ENCODE measurements around the gene MRC1. TPM values are rescaled to one million over a fixed set of nuclear protein-coding genes. Genes with fewer than 3 reads are reported as not detected.
A peak's percentile ranks its signal among the peaks of the same experiment; 100 is the strongest.

The MRC1 gene
- total and polyA plus RNA-seq, 2 of the 8 experiments (the other 6 are each of a cell fraction or from before 2014, with no cell fraction given): 0.03 to 0.06 TPM

- no peak overlapping the region for H3K9ac ChIP-seq (replicated peaks in 1 of 4; ENCODE audit: extremely low read depth in 1 of 4, low read depth in 3 of 4, low read length in 3 of 4)
- H3K4me2 ChIP-seq (ENCODE audit: insufficient read depth in 1 of 2, low read depth in 2 of 2, low read length in 2 of 2): no peak overlapping the region
- peaks cover 0 to 2% of the 10 kb centered on the region in 2 experiments for H4K20me1 ChIP-seq (replicated peaks in 1 of 2; ENCODE audit: control insufficient read depth in 1 of 2, insufficient read depth in 2 of 2, low read length in 2 of 2)
- no peak overlapping the region for H4K5ac ChIP-seq (ENCODE audit: insufficient read length, low read depth, low read length)
- H4K8ac ChIP-seq (ENCODE audit: extremely low read depth, insufficient read depth, low read length): no peak overlapping the region
- ChIA-PET CTCF (ENCODE audit: partially characterized antibody) (interaction anchor here (0.7 to 1.4 kb wide), 2 partner anchors 20 to 427 kb away, joined by 3 to 6 read pairs; no protein-coding TSS in a partner anchor), POLR2A (ENCODE audit: partially characterized antibody) (no interaction called here)
- H2BK5ac ChIP-seq (ENCODE audit: low read depth, low read length): no peak overlapping the region
- no peaks in the 10 kb centered on the region for H3K9me3 ChIP-seq (ENCODE audit: insufficient read depth in 2 of 2, low read depth in 1 of 2, low read length in 1 of 2)
- no peaks in the 10 kb centered on the region for H3K4me1 ChIP-seq (replicated peaks in 1 of 4; ENCODE audit: control insufficient read depth in 3 of 4, insufficient read depth in 4 of 4, low read length in 3 of 4)
- WGBS, 2 experiments (ENCODE audit: extremely low coverage in 1 of 2, insufficient coverage in 1 of 2, insufficient read length in 1 of 2, insufficient replicate concordance in 2 of 2, low coverage in 1 of 2, low lambda C conversion rate in 2 of 2, missing lambda C conversion rate in 1 of 2): 79% methylated on average over 7 of the region's 7 CpGs; no CpG with 5 or more reads in 1 of the 2 experiments
- FAIRE-seq (no peak), DNase-seq (ENCODE audit: low read depth in 1 of 2, low spot score in 2 of 2) (no peak)
- H4K91ac ChIP-seq (replicated peaks; ENCODE audit: insufficient read length, low read length): no peak overlapping the region
- no peaks in the 10 kb centered on the region for H3K36me3 ChIP-seq (ENCODE audit: control insufficient read depth in 2 of 4, insufficient read depth in 4 of 4, low read length in 3 of 4)
- no peak overlapping the region for H3K14ac ChIP-seq (ENCODE audit: insufficient read length)
- no peak overlapping the region for H2AK5ac ChIP-seq (ENCODE audit: low read depth, low read length)
- H3K27me3 ChIP-seq (replicated peaks in 1 of 4; ENCODE audit: control insufficient read depth in 3 of 4, extremely low read depth in 1 of 4, insufficient read depth in 3 of 4, low read length in 3 of 4): no peaks in the 10 kb centered on the region
- no peaks in the 10 kb centered on the region for H3K79me2 ChIP-seq (ENCODE audit: control insufficient read depth in 1 of 2, insufficient read depth in 2 of 2, low read length in 2 of 2)
- no peak overlapping the region for H3K27ac ChIP-seq (ENCODE audit: low read depth, low read length)
- no peak overlapping the region for H2AFZ ChIP-seq (ENCODE audit: low read length)
- H3K56ac ChIP-seq (replicated peaks; ENCODE audit: insufficient read length, low read depth, low read length): no peak overlapping the region
- H2BK15ac ChIP-seq (ENCODE audit: low read length): no peak overlapping the region
- no peak overlapping the region for H2BK120ac ChIP-seq (replicated peaks; ENCODE audit: low read depth, low read length)
- 0 out of 2 replicates have a peak overlapping the region, but pooled peaks have one; percentile 48 for H2BK20ac ChIP-seq (ENCODE audit: low read length)
- peaks cover 2% of the 10 kb centered on the region; the same call in 1 of the 2 replicates for H3K23me2 ChIP-seq (ENCODE audit: low read depth, low read length)
- no peak overlapping the region for H3K4ac ChIP-seq (replicated peaks; ENCODE audit: insufficient read length, low read depth, low read length)
- 0 out of 2 replicates have a peak overlapping the region, but pooled peaks have one; percentile 39 for H2BK12ac ChIP-seq (ENCODE audit: low read depth, low read length)
- H3K79me1 ChIP-seq (ENCODE audit: low read depth, low read length): no peaks in the 10 kb centered on the region
- H3K4me3 ChIP-seq (ENCODE audit: extremely low read depth in 1 of 4, insufficient read depth in 2 of 4, low read depth in 3 of 4, low read length in 4 of 4): no peak overlapping the region
- H3K23ac ChIP-seq (ENCODE audit: insufficient read length): no peak overlapping the region
- peak; percentile 28 to 48; a peak in 3 of 4 replicates for TF ChIP-seq RAD21 (IDR thresholded peaks at IDR 0.05 in 1 of 2, conservative IDR thresholded peaks at IDR 0.05 in 1 of 2; ENCODE audit: low read depth in 2 of 2, low read length in 2 of 2)
- no peak for TF ChIP-seq BRCA1 (IDR thresholded peaks at IDR 0.05; ENCODE audit: low read depth, low read length)
- TF ChIP-seq, protein P1, sequence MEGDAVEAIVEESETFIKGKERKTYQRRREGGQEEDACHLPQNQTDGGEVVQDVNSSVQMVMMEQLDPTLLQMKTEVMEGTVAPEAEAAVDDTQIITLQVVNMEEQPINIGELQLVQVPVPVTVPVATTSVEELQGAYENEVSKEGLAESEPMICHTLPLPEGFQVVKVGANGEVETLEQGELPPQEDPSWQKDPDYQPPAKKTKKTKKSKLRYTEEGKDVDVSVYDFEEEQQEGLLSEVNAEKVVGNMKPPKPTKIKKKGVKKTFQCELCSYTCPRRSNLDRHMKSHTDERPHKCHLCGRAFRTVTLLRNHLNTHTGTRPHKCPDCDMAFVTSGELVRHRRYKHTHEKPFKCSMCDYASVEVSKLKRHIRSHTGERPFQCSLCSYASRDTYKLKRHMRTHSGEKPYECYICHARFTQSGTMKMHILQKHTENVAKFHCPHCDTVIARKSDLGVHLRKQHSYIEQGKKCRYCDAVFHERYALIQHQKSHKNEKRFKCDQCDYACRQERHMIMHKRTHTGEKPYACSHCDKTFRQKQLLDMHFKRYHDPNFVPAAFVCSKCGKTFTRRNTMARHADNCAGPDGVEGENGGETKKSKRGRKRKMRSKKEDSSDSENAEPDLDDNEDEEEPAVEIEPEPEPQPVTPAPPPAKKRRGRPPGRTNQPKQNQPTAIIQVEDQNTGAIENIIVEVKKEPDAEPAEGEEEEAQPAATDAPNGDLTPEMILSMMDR (IDR thresholded peaks at IDR 0.05; ENCODE audit: control extremely low read depth in 1 of 3, insufficient read depth in 1 of 3, low read depth in 1 of 3, low read length in 3 of 3): peak in 2 of 3 experiments; percentile 20 to 45; a peak in 1 of 4 replicates
- no peak overlapping the region for H3K18ac ChIP-seq (ENCODE audit: extremely low read depth, low read length)
Observed at GRCh38 chr10:17805921-17806577, 3.1 kb upstream of the MRC1 start.
